Measurements from ENCODE around the gene TAPT1. TPM values are rescaled to one million over a fixed set of nuclear protein-coding genes. Genes with fewer than 3 reads are reported as not detected.

TAPT1 gene
- total and polyA plus RNA-seq, 9 of the 15 experiments (the other 6 are each of a cell fraction or from before 2014, with no cell fraction given) = 1.6 to 36.7 (median 20.7) TPM

- 0 out of 2 replicates have a peak, but pooled peaks cover 4% of the 10 kb centered on the region for H4K20me1 ChIP-seq (replicated peaks; ENCODE audit: control insufficient read depth, insufficient read depth, low read length)
- FAIRE-seq (no peak), DNase-seq (ENCODE audit: extremely low read depth in 1 of 4, low spot score in 3 of 4) (no peak), ATAC-seq (no peak)
- H3K27ac ChIP-seq (ENCODE audit: extremely low read depth, low read depth, low read length) = no peak overlapping the region
- CTCF ChIA-PET (ENCODE audit: low intra/inter-chr PET ratio) = no interaction called here
- POLR2A ChIA-PET = interaction anchor here (1.0 to 1.3 kb wide), 2 partner anchors 11 to 18 kb away, joined by 3 read pairs; no protein-coding TSS in a partner anchor
- no peak overlapping the region for H2AFZ ChIP-seq (ENCODE audit: low read depth, low read length)
- intact Hi-C loops (cut with micrococcal nuclease) (no loop called here), in situ Hi-C loops (cut with MboI) (no loop called here)
- peaks cover 51% of the 10 kb centered on the region for H3K36me3 ChIP-seq (ENCODE audit: control insufficient read depth, insufficient read depth, low read length)
- no peak overlapping the region for H3K9ac ChIP-seq (ENCODE audit: insufficient read depth in 1 of 2, low read depth in 2 of 2, low read length in 2 of 2)
- H3K4me1 ChIP-seq (replicated peaks in 1 of 2; ENCODE audit: control insufficient read depth in 2 of 2, insufficient read depth in 2 of 2, low read length in 2 of 2) = no peaks in the 10 kb centered on the region
- no peak overlapping the region for H3K4me2 ChIP-seq (ENCODE audit: insufficient read depth, low read length)
- no peaks in the 10 kb centered on the region for H3K9me1 ChIP-seq (ENCODE audit: control insufficient read depth, insufficient read depth, low read length)
- H3K27me3 ChIP-seq (ENCODE audit: control insufficient read depth in 2 of 2, insufficient read depth in 2 of 2, low read length in 2 of 2) = no peaks in the 10 kb centered on the region
- no peak overlapping the region for H3K4me3 ChIP-seq
- WGBS (ENCODE audit: insufficient coverage, low coverage, missing lambda C conversion rate) = 91% methylated on average over 2 of the region's 2 CpGs
- no TSS peak for BruUV-seq (replicated peaks)
- peaks cover 10% of the 10 kb centered on the region; the same call in 1 of the 3 replicates for H3K79me2 ChIP-seq (ENCODE audit: control insufficient read depth, insufficient read depth, low read length)
- H3K9me3 ChIP-seq (replicated peaks; ENCODE audit: control insufficient read depth, insufficient read depth, low read depth, low read length) = no peaks in the 10 kb centered on the region
- TF ChIP-seq BRF2 (IDR thresholded peaks at IDR 0.05; ENCODE audit: borderline replicate concordance, insufficient read depth, insufficient read length) (no peak), ZNF121 (CRISPR knock-in tag; conservative IDR thresholded peaks at IDR 0.05) (no peak), RBM34 (IDR thresholded peaks at IDR 0.05; ENCODE audit: borderline replicate concordance, insufficient read depth, low read length) (no peak), U2AF1 (optimal IDR thresholded peaks at IDR 0.05; ENCODE audit: low read depth, low read length) (no peak), SREBF1 (IDR thresholded peaks at IDR 0.05; ENCODE audit: borderline replicate concordance, low read depth, low read length) (no peak), ZFPM2 (CRISPR knock-in tag; IDR thresholded peaks at IDR 0.05) (no peak), ARID1B (IDR thresholded peaks at IDR 0.05) (no peak), ZNF134 (CRISPR knock-in tag; conservative IDR thresholded peaks at IDR 0.05) (no peak), XRCC5 (IDR thresholded peaks at IDR 0.05; ENCODE audit: low read depth, low read length) (no peak), CEBPZ (IDR thresholded peaks at IDR 0.05; ENCODE audit: borderline replicate concordance, low read depth, low read length) (no peak), C11orf30 (IDR thresholded peaks at IDR 0.05; ENCODE audit: low read depth) (no peak), FOXJ3 (CRISPR knock-in tag; IDR thresholded peaks at IDR 0.05) (no peak), POLR2H (tag; IDR thresholded peaks at IDR 0.05; ENCODE audit: low read depth) (no peak), MAFF (IDR thresholded peaks at IDR 0.05; ENCODE audit: low read length) (no peak)
- TF ChIP-seq, protein P1, sequence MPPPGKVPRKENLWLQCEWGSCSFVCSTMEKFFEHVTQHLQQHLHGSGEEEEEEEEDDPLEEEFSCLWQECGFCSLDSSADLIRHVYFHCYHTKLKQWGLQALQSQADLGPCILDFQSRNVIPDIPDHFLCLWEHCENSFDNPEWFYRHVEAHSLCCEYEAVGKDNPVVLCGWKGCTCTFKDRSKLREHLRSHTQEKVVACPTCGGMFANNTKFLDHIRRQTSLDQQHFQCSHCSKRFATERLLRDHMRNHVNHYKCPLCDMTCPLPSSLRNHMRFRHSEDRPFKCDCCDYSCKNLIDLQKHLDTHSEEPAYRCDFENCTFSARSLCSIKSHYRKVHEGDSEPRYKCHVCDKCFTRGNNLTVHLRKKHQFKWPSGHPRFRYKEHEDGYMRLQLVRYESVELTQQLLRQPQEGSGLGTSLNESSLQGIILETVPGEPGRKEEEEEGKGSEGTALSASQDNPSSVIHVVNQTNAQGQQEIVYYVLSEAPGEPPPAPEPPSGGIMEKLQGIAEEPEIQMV (tag; conservative IDR thresholded peaks at IDR 0.05; ENCODE audit: low read depth) = no peak
These were observed 23.7 kb downstream of the TAPT1 start for GRCh38 chr4:16202598-16202997.

Measured in K562 (cell line).